Adipose tissue (tissue), 3 donors: ENCODE measurements around the gene AMN1. TPM values are rescaled to one million over a fixed set of nuclear protein-coding genes. Genes with fewer than 3 reads are reported as not detected.
"Not testable (repeated sequence)": the region's sequence is repeated elsewhere in the genome, so short reads cannot be mapped to it uniquely, and the experiment has no call there.

Experiments
- H3K27ac ChIP-seq: one replicate; pipeline ENCODE4 v1.5.1; 2013; ENCODE audit warnings: low read depth, low read length
- WGBS, 3 donors: extraction: QIAGEN DNeasy Blood & Tissue Kit; methylation state at CpG; one replicate each; pipeline ENCODE4 v1.1.7; 2013; 5-methylcytosine and 5-hydroxymethylcytosine counted together
- polyA plus RNA-seq, 3 donors: library from polyadenylated mRNA; stranded (reverse); fragments of 200-250 nt; gene quantifications; one replicate each; pipeline ENCODE4 v1.2.3, GENCODE V29; 2013
- donor health status: healthy with polysubstance abuse.
- donor health status: Bipolar disorder and iron deficiency.
- donor health status: healthy.

AMN1 gene
- 1 to 10 TPM; 5.1 to 6.4 (median 5.5) TPM for polyA plus RNA-seq

DNA sequence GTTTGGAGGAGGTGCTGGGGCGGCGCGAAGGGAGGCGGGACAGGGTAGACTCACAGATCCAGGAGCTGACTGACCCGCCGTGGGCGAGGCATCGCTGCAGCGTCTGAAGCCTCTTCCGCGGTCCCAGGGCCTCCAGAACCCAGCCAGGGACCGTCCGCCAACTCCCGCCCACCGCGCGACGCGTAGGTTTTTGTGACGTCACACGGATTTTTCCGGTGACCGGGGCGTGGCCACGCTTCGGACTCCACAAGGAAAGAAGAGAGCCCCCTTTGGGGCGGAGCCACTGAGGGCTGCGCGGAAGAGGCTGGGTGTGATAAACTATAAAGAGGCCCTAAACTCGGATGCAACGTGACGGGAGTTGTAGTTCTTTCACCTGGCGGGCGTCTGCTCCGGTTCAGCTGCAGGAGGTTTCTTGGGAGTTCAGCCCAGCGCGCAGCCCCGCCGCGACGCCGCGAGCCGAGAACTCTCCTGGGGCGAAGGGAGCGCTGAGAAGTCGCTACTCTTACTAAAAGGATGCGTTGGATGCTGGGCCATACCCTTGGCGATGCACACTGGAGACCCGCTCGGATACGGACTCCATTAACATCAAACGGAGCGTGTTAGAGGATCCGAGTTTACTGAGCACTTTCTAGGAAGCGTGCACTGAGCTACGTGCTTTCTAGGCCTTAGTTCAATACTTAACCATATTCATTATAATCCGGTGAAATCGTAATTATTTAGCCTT lies at the start of gene AMN1:
Gene AMN1, minus strand, starts transcription at position 105 of the 724 bp plus-strand sequence. Its CDS starts 13 bp downstream, at position 92.
- peak within 1 kb of the TSS; percentile 99 for H3K27ac ChIP-seq
- WGBS, 3 donors, result 0 to 1% (median 1%) methylated on average over 59 of the region's 59 CpGs

DNA sequence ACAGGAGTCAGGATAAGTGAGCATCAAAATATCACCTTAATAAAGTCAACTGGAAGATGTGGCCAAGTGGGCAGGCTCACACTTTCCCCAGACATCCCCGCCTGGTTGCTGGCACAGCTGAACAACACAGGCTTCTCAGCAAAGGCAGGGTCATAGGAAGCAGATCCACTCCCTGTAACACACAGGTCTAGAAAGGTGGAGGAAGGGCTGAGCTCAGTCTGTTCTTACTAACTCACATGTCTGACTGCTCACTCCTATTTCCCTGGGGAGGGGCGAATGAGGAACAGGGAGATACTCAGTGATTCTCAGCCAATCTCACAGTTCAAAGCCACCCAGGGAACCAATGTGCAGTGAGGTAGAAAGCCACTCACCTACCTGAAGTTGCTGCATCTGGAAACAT lies 45.0 kb upstream of the AMN1 start:
- no peak overlapping the region for H3K27ac ChIP-seq
- 29 to 64% (median 57%) methylated on average over 2 of the region's 2 CpGs for WGBS, 3 donors

DNA sequence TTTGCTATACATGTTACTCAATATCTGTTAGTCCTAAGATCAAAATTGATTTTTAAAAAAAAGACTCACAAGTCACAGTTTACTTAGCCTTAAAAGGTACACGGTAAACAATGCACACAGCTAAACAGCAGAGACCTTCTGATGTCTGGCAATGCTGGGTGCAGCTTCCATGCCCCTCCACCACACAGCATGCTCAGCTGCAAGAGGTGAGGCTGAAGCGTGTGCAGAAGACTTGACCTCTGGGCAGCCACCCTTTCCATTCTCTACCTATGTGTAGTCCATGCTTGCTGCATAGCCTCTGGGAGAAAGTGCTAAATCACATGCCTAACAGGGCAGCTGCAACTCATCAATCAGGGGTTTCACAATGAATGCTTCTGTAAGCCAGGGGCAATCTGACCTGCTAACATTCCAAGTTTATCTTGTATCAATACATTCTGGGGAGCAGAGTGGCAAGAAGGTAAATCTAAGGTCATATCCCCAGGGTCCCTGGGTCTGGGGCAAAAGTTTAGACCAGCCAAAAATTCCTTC lies 44.5 kb upstream of the AMN1 start:
- H3K27ac ChIP-seq, result no peak overlapping the region
- WGBS, 3 donors, result 11 to 74% (median 63%) methylated on average over 2 of the region's 2 CpGs

DNA sequence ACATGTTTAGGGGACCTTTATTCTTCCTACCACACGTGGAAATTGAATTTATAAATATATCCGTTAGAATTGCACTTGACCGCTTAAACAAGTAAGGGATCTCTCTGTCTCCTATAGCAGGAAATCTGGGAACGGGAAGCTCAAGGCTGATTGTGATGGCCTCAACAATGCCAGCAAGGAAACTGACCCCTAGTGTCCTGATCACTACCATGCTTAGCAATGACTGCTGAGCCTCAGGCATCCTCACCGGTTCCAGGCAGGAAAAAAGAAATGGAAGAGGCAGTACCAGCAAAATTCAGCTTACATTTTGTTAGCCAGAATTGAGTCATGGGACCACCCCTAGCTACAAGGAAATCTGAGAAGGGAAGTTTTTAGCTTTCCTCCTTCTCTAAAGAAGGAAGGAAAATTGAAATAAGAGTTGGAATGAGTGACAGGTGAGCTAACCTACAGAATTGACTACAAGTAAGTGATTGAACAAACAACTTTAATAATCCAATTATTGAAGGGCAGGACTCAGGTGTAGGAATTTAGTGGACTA lies 43.9 kb upstream of the AMN1 start:
- no peak overlapping the region for H3K27ac ChIP-seq
- WGBS, 3 donors, result 62 to 67% (median 66%) methylated on average over 5 of the region's 5 CpGs

DNA sequence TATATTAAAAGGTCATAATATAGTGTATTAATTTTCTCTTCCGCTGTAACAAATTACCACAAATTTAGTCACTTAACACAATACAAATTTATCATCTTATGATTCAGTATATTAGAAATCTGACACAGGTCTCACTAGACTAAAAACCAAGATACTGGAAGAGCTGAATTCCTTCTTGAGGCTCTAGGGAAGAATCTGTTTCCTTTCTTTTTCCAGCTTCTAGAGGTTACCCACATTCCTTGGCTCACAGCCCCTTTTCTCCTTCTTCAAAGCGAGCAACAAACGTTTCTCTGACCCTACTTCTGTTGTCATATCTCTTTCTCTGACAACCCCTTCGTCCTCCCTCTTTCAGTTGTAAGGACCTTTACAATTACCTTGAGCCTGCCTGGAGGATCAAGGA lies 43.4 kb upstream of the AMN1 start:
- 75 to 85% (median 81%) methylated on average over 4 of the region's 4 CpGs for whole genome bisulfite sequencing, 3 donors
- H3K27ac ChIP-seq, result no peak overlapping the region

DNA sequence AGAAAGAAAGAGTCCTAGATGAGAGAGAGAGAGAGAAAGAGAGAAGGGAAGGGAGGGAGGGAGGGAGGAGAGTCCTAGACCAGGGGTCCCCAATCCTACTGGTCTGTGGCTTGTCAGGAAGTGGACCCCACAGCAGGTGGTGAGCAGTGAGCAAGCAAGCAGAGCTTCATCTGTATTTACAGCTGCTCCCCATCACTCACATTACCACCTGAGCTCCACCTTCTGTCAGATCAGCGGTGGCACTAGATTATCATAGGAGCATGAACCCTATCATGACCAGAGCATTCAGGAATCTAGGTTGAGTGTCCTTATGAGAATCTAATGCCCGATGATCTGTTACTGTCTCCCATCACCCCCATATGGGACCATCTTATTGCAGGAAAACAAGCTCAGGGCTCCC lies 39.2 kb upstream of the AMN1 start:
- WGBS, 3 donors, result 81 to 91% (median 83%) methylated on average over 2 of the region's 2 CpGs
- no peak overlapping the region for H3K27ac ChIP-seq

DNA sequence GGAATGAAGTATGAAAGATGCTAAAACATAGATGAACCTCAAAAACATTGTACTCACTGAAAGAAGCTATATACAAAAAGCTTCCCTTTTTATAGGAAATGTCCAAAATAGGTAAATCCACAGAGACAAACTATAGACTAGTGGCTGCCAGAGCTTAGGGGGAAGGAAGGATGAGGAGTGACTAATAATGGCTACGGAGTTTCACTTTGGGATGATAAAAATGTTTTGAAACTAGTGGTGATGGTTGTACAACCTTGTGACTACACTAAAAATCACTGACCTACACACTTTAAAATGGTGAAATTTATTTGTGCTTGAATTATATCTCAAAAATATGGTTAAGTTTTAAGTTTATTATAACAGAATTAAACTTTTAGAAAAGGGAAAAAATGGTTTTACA lies 37.1 kb upstream of the AMN1 start:
- WGBS, 3 donors, result 61 to 84% (median 61%) methylated on average over 1 of the region's 1 CpG

DNA sequence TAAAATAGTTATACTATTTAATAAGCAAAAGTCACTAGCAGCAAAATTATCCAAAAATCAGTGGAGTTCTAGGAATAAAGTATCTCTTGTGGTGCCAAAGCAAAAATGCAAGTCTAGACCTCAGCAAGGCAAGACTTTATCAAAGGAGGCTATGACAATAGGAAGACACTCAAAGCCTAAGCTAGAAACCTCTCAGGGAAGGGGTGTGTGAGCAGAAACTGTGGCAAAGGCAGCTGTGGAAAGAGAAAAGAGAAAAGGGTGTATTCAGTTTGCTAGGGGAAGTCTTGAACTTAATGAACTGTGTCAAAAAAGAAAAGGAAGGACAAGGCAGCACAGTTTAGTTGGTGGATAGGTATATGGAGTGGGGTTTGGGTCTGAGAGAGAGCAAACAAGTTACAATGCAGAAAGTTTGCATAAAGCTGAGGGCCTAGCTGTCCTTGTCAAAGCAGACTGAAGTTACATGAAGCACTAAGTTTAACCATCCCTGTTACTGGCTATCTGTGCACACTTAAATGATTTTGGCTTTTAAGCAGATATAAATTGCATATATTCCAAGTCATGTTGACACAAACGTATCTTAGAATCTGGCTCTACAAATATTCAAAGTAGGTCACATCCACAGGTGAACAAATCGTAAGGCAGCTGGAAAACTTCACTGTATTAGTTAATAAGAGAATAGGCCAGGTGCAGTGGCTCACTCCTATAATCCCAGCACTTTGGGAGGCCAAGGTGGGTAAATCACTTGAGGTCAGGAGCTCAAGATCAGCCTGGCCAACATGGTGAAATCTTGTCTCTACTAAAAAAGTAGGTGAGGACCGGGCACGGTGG lies 31.0 kb upstream of the AMN1 start:
- H3K27ac ChIP-seq, result no peak overlapping the region
- WGBS, 3 donors, result 56 to 84% (median 79%) methylated on average over 4 of the region's 4 CpGs

More for the DNA sequence above, 37.1 kb upstream of the AMN1 start:
- no peak overlapping the region for H3K27ac ChIP-seq

DNA sequence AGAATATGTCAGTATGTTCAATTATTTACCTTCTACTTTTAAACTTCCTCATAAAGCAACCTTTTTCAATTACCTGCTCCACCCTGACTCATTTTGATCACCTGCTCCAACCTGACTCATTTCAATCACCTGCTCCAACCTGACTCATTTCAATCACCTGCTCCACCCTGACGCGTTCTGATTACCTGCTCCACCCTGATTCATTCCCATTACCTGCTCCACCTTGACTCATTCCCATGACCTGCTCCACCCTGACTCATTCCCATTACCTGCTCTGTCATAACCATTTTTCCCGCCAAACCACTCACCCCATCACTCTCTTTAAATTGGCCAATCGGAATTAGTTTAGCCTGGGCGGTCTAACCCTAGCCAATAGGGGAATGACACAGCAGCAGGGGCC lies 29.5 kb upstream of the AMN1 start:
- 93 to 96% (median 94%) methylated on average over 5 of the region's 5 CpGs for WGBS, 3 donors
- not testable (repeated sequence) for H3K27ac ChIP-seq

DNA sequence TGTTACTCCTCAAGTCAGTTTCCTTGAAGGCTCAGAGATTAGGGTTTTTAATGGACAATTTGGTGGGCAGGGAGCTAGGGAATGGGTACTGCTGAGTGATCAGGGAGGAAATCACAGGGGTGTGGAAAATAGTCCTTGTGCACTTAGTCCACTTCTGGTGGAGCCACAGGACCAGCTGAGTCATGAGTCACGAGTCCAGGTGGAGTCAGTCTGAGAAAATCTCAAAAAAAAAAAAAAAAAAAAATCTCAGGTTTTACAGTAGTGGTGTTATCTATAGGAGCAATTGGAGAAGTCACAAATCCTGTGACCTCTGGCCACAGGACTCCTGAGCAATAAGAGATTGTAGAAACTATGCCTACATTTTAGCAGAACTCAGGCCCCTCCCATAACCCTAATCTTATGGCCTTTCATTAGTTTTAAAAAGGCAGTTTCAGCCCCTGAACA lies 28.2 kb upstream of the AMN1 start:
- 50 to 82% (median 78%) methylated on average over 1 of the region's 1 CpG for WGBS, 3 donors
- H3K27ac ChIP-seq, result no peak overlapping the region

DNA sequence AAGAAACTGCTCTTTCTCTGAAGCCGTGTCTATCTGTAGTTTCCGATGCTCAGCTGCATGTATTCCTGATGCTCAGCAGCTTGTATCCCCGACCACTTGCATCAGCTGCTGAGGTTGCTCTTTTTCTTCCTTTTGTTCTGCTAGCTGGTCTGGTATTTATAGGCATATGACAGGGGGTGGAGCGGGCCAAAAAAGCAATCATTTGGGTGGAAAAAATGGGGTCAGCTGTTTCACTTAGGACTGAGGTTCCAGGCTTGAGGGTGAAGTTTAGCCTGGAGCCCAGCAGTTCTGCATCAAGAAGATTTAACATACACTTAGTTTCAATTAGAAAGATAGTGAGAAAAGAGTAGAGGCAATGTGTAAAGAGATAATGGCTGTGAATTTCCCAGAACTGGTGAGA lies 23.6 kb upstream of the AMN1 start:
- 69 to 79% (median 71%) methylated on average over 4 of the region's 4 CpGs for WGBS, 3 donors
- H3K27ac ChIP-seq, result no peak overlapping the region

DNA sequence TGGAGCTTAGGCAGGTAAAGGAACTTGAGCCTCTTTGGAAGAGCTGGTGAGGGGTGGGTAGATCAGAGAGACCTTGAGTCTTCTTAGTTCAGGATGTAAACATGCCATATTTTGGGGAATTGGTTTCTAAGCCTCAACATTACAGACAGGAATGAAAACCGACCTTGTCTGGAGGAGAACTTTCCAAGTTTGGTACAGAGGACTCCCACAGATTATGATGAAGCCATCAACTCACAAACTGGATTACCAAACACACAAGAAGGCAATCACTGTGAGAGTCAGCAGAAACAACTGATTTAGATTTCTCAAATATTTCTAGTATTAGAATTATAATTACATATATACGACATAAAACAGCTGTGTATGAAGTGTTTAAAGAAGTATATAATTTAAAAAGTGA lies 22.3 kb upstream of the AMN1 start:
- WGBS, 3 donors, result 39 to 58% (median 50%) methylated on average over 2 of the region's 2 CpGs
- H3K27ac ChIP-seq, result no peak overlapping the region

DNA sequence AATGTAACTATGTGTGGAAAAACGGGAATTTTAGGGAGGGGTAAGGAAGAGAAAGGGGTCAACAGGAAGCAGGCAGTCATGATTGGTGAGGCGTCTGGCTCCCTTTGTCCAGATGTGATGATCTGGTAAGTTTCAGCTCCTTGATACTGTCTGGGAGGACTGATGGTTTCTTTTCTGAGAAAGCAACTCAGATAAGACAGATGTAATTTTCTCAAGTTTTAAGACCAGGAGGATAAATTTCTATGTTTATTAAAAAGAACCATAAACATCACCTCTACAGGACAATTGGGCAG lies 21.9 kb upstream of the AMN1 start:
- WGBS, 3 donors, result 52 to 77% (median 59%) methylated on average over 2 of the region's 2 CpGs
- no peak overlapping the region for H3K27ac ChIP-seq

DNA sequence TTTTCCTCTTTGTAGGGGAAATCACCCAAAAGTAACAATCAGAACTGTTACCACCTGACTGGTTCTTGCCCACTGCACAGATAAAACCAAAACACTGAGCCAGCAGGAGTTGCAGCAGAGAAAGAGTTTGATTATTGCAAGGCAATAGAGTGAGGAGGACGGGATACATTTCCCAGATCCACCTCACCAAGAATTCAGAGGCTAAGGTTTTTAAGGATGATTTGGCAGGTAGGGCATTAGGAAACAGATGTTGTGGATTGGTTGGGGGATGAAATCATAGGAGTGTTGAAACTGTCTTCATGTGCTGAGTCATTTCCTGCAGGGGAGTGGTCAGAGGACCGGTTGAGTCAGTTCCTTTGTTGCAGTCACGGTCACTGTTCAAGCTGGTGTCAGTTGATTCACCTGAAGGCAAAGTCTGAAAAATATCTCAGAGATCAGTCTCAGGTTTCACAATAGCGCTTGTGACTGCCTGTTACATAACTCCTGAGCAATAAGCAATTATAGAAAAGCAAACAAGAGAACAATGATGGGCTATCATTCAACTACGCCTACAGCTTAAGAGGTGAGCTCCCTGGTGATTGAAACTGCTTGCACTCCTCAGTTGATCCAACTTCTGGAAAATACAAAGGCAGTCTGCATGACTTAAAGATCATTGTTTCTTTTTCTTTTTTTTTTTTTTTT lies 20.3 kb upstream of the AMN1 start:
- no peak overlapping the region for H3K27ac ChIP-seq
- WGBS, 3 donors, result 22 to 31% (median 31%) methylated on average over 5 of the region's 5 CpGs

DNA sequence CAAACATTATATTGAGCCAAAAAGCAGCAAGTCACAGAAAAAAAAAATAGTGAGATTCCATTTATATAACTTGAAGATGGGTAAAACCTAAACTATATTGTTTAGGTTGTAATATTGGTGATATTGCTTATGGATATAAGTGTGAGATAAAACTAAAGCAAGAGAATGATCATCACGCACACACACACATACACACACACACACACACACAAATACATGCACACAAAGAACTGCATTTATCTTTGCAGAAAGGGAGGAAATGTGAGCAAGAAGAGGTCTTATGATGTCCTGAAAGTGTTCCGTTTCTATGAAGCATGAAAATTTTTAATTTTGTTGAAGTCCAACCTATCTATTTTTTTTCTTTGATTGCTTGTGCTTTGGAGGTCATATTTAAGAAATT lies 16.4 kb upstream of the AMN1 start:
- WGBS, 3 donors, result 80 to 83% (median 81%) methylated on average over 2 of the region's 2 CpGs
- H3K27ac ChIP-seq, result no peak overlapping the region

DNA sequence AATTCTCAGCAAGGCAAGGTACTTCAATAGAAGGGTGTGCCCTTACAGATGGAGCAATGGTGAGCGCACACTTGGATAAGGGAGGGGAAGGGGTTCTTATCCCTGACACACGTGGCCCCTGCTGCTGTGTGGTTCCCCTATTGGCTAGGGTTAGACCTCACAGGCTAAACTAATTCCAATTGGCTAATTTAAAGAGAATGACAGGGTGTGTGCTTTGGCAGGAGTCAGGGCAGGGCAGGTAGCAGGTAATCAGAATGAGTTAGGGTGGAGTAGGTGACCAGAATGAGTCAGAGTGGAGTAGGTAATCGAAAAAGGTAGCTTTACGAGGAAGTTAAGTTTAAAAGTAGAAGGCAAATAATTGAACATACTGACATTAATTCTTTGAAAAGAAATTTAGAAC lies 15.5 kb upstream of the AMN1 start:
- H3K27ac ChIP-seq, result not testable (repeated sequence)
- WGBS, 3 donors, result 75 to 88% (median 86%) methylated on average over 4 of the region's 4 CpGs

DNA sequence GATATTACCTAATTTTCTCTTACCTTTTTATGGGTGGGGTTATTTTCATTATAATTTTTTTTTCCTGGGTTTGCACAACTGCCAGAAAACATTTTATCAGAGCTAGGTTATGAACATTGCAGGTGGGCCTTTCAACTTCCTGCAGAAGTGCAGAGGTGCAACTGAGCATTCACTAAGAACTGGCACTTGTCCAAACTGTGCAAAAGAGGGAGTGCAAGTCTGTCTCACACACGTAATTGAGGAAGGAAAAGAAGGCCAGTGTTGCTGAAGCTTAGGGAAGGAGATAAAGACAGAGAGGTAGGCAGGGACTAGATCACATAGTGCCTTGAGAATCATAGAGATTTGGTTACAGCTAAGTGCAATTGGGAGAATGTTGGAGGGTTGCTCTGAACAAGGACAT lies 14.1 kb upstream of the AMN1 start:
- 8 to 17% (median 15%) methylated on average over 1 of the region's 1 CpG for WGBS, 3 donors
- H3K27ac ChIP-seq, result no peak overlapping the region

DNA sequence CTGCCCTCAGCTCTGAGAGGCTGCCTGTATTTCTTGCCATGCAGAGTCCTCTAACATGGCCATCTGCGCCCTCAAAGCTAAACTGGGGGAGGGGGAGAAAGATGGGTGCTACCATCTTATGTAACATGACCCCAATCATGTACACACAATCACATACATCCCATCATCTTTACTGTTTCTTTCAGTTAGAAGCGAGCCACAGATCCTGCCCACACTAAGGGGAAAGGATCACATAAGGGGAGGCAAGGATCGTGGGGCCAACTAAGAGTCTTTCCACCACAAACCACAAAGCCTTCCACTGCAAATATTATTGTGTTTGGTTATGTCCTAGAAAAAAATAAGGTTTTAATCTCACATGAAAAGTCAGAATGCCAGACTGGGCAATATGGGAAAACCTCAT lies 11.8 kb upstream of the AMN1 start:
- no peak overlapping the region for H3K27ac ChIP-seq
- WGBS, 3 donors, result 48 to 57% (median 50%) methylated on average over 3 of the region's 3 CpGs

DNA sequence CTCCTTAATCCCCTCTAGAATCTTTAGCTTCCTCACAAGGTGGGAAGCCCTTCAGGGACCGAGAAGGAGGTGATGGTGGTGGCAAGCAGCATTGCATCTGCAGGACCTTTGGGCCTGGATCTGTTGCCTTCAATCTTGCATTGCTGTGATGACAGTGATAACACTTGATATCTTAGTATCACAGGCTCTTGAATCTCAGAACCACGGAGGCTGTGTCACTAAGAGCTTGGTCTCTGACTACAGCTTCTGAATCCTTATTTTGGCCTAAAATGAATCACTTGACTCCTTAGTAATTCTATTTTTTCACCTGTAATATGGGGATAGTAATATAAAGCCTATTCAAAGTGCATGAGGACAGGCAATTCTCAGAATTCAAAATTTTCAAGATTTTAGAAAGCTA lies 8.9 kb upstream of the AMN1 start:
- WGBS, 3 donors, result 63 to 90% (median 85%) methylated on average over 2 of the region's 2 CpGs
- H3K27ac ChIP-seq, result no peak overlapping the region
